ENCODE data around the gene LRRC71. TPM values are rescaled to one million over a fixed set of nuclear protein-coding genes. Genes with fewer than 3 reads are reported as not detected.

Gene LRRC71
- total RNA-seq, 1 donor from 2014 or later, result not detected

DNA sequence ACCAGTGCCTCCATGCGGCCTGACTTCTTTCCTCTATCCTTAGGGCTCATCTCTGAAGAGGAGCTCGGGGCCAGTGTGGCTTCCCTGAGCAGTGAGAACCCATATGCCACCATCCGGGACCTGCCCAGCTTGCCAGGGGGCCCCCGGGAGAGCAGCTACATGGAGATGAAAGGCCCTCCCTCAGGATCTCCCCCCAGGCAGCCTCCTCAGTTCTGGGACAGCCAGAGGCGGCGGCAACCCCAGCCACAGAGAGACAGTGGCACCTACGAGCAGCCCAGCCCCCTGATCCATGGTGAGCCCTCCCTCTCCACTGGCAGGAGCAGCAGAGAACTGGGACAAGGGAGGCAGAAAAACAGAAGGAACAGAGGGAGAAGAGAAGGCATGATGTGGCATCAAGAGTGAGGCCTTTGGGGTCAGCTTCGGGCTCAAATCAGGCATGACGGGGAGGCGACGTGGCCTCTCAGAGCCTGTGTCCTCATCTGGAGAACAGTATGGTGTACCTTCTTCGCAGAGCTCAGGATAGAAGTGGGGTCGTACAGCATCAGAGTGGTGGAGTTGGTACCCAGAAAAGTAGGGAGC, 6.5 kb upstream of the LRRC71 start:
- H3K27ac ChIP-seq, result no peak overlapping the region
- no peaks in the 10 kb centered on the region for H3K9me3 ChIP-seq
- peaks cover 0 to 27% of the 10 kb centered on the region in 2 donors for H3K36me3 ChIP-seq
- H3K27me3 ChIP-seq, result no peaks in the 10 kb centered on the region
- peaks cover under 1% of the 10 kb centered on the region for H3K4me1 ChIP-seq
- intact Hi-C loops (cut with DNase I), result no loop called here
- TF ChIP-seq POLR2A (IDR thresholded peaks at IDR 0.05) (no peak), POLR2AphosphoS5 (IDR thresholded peaks at IDR 0.05; ENCODE audit: insufficient read depth in 1 of 2, low read depth in 1 of 2) (no peak)
- TF ChIP-seq, protein P1, sequence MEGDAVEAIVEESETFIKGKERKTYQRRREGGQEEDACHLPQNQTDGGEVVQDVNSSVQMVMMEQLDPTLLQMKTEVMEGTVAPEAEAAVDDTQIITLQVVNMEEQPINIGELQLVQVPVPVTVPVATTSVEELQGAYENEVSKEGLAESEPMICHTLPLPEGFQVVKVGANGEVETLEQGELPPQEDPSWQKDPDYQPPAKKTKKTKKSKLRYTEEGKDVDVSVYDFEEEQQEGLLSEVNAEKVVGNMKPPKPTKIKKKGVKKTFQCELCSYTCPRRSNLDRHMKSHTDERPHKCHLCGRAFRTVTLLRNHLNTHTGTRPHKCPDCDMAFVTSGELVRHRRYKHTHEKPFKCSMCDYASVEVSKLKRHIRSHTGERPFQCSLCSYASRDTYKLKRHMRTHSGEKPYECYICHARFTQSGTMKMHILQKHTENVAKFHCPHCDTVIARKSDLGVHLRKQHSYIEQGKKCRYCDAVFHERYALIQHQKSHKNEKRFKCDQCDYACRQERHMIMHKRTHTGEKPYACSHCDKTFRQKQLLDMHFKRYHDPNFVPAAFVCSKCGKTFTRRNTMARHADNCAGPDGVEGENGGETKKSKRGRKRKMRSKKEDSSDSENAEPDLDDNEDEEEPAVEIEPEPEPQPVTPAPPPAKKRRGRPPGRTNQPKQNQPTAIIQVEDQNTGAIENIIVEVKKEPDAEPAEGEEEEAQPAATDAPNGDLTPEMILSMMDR (IDR thresholded peaks at IDR 0.05), result no peak
- no peak for DNase-seq (ENCODE audit: extremely low spot score in 2 of 2)
- no peak overlapping the region for H3K4me3 ChIP-seq

DNA sequence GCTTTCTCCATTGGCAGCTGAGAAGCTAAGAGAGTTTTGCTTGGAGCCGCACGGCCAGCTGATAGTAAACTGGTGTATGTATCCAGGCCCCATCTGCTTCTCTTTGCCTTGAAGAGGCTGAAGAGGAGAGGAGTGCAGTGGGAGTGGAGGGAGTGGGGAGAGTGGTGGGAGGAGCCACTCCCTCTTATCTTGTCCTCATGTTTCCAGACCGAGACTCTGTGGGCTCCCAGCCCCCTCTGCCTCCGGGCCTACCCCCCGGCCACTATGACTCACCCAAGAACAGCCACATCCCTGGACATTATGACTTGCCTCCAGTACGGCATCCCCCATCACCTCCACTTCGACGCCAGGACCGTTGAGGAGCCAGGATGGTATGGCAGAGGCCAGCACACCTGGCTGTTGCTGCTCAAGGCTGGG, 6.0 kb upstream of the LRRC71 start:
- intact Hi-C loops (cut with DNase I), result no loop called here
- Histone ChIP-seq H3K9me3 (no peaks in the 10 kb centered on the region), H3K36me3 (peaks cover 0 to 27% of the 10 kb centered on the region in 2 donors), H3K4me1 (no peaks in the 10 kb centered on the region), H3K27me3 (no peaks in the 10 kb centered on the region), H3K27ac (no peak overlapping the region), H3K4me3 (no peak overlapping the region)
- TF ChIP-seq, protein P1 (IDR thresholded peaks at IDR 0.05), result no peak
- no peak for TF ChIP-seq POLR2A (IDR thresholded peaks at IDR 0.05)
- TF ChIP-seq POLR2AphosphoS5 (IDR thresholded peaks at IDR 0.05; ENCODE audit: insufficient read depth in 1 of 2, low read depth in 1 of 2), result no peak
- DNase-seq (ENCODE audit: extremely low spot score in 2 of 2), result no peak

DNA sequence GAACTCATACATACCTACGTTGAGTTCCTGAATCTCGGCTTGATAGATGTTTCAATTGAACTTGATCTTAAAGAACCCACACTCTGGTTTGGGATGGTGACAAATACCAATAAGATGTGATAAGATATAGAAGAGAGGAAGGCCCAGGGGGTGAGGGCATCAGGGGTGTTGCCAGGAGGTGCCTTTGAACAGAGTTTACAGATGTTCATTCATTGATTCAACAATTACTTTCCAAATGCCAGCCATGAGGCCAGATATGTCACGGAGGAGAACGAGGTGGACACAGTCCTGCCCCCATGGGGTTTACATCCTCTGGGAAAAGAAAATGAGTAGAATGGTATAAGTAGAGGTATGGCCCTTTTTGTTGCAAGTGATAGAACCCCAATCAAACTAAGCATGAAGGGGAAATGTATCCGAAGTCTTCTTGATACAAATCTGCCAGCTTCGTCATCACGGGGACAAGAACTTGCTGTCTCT, 659 bp downstream of the LRRC71 start:
- peaks cover 9% of the 10 kb centered on the region for H3K27me3 ChIP-seq
- peaks cover 24% of the 10 kb centered on the region for H3K4me1 ChIP-seq
- H3K4me3 ChIP-seq, result no peak overlapping the region
- DNase-seq (ENCODE audit: extremely low spot score in 2 of 2), result no peak
- H3K36me3 ChIP-seq, result no peaks in the 10 kb centered on the region
- H3K27ac ChIP-seq, result no peak overlapping the region
- intact Hi-C loops (cut with DNase I), result loop anchor here (10.0 kb wide), 1 partner anchor 144 kb away; no protein-coding TSS in a partner anchor
- TF ChIP-seq, protein P1 (IDR thresholded peaks at IDR 0.05), result no peak
- TF ChIP-seq POLR2A (IDR thresholded peaks at IDR 0.05) (no peak), POLR2AphosphoS5 (IDR thresholded peaks at IDR 0.05; ENCODE audit: insufficient read depth in 1 of 2, low read depth in 1 of 2) (no peak)
- H3K9me3 ChIP-seq, result no peaks in the 10 kb centered on the region

DNA sequence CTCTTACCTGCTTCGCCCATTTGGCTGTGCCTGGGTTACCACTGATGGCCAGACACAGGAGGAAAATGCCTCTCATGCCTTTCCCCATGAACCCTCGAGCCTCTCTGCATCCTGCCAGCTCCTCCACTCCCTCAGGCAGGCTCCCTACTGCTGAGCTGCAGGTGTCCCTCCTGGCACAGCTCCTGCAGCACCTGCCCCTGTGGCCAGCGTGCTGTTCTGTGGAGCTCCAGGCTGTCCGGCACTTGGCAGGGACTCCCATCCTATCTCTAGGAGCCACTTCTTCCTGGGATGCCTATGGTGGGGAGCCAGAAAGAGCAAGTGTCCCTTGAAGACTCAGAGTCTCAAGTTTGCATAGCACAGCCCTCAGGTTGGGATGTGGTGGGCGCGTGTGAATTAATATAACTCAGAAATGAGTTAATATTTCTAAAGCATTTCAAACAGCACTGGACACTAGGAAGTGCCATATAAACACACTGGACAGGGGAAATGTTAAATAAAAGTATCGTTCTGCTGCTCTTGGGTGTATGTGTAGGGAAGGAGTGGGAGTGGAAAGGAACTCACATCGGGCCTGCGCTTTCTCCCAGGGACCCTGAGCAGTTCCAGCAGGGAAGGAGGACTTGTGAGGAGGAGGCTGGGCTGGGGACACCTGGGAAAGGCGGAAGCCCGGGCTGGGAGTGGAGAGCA, 2.7 kb downstream of the LRRC71 start:
- Histone ChIP-seq H3K9me3 (no peaks in the 10 kb centered on the region), H3K27ac (no peak overlapping the region), H3K4me1 (peaks cover 34% of the 10 kb centered on the region), H3K27me3 (peaks cover 16% of the 10 kb centered on the region), H3K4me3 (no peak overlapping the region), H3K36me3 (no peaks in the 10 kb centered on the region)
- intact Hi-C loops (cut with DNase I), result loop anchor here (10.0 kb wide), 1 partner anchor 142 kb away; no protein-coding TSS in a partner anchor
- DNase-seq (ENCODE audit: extremely low spot score in 2 of 2), result no peak
- TF ChIP-seq POLR2A (IDR thresholded peaks at IDR 0.05) (no peak), POLR2AphosphoS5 (IDR thresholded peaks at IDR 0.05; ENCODE audit: insufficient read depth in 1 of 2, low read depth in 1 of 2) (no peak)
- TF ChIP-seq, protein P1 (IDR thresholded peaks at IDR 0.05), result no peak
